Astrocyte of the spinal cord (primary cell): ENCODE results near the gene DEFB131B.

Experiments used
- DNase-seq: peaks from one replicate; pipeline ENCODE4 v3.0.0; 2011; ENCODE audit warnings: low read depth, low spot score
- H3K4me3 ChIP-seq: 2 replicates; pipeline ENCODE4 v1.5.1; 2011; ENCODE audit warnings: low read depth, mild to moderate bottlenecking, low read length, moderate library complexity
- in situ Hi-C: cut with HindIII; loops from 2 replicates; pipeline ENCODE4 v1.10.0; 2017; ENCODE audit warnings: low sequenced_read_pairs
- TF ChIP-seq, protein P1 (sequence below): IDR thresholded peaks from 2 replicates; pipeline ENCODE4 v1.5.1; 2012; ENCODE audit warnings: low read depth, mild to moderate bottlenecking, low read length, inconsistent platforms

The DEFB131B gene

DNA sequence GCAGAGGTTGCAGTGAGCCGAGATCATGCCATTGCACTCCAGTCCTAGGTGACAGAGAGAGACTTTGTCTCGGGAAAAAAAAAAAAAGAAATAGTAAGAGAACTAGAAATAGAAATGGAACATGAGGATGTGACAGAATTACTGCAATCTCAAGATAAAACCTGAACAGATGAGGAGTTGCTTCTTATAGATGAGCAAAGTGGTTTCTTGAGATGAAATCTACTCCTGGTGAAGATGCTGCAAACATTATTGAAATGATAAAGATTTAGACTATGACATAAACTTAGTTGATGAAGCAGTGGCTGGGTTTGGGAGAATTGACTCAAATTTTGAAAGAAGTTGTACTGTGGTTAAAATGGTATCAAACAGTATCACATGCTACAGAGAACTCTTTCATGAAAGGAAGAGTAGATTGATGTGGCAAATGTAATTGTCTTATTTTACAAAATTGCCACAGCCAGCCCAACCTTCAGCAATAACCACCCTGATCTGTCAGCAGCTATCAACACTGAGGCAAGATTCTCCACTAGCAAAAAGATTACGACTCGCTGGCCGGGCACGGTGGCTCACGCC lies 36.5 kb downstream of the DEFB131B start:
- TF ChIP-seq, protein P1, sequence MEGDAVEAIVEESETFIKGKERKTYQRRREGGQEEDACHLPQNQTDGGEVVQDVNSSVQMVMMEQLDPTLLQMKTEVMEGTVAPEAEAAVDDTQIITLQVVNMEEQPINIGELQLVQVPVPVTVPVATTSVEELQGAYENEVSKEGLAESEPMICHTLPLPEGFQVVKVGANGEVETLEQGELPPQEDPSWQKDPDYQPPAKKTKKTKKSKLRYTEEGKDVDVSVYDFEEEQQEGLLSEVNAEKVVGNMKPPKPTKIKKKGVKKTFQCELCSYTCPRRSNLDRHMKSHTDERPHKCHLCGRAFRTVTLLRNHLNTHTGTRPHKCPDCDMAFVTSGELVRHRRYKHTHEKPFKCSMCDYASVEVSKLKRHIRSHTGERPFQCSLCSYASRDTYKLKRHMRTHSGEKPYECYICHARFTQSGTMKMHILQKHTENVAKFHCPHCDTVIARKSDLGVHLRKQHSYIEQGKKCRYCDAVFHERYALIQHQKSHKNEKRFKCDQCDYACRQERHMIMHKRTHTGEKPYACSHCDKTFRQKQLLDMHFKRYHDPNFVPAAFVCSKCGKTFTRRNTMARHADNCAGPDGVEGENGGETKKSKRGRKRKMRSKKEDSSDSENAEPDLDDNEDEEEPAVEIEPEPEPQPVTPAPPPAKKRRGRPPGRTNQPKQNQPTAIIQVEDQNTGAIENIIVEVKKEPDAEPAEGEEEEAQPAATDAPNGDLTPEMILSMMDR: no peak
- no peak overlapping the region for H3K4me3 ChIP-seq
- no peak for DNase-seq
- in situ Hi-C loops: no loop called here

DNA sequence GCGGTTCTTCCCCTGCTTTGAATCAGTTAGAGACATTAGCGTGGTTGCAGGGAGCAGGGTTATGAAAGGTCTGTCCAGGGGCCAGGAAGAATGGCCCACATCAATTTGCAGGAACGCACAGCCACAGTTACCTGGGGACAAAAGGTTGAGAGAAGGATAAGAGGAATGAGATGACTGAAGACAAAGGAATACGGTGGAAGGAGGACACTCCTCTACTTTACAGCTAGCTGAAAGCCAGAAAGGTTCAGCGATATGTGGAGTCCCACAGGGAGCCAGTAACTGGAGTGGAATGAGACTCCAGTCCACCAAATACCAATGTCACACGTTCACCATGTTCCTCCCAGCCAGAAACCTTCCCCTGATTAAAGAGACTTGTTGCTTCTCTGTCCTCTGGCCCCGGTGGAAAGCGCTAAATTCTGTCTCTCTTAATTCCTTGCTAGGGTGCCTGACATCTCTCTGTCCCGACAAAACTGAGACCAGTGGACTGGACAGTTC lies 39.4 kb downstream of the DEFB131B start:
- in situ Hi-C loops: no loop called here
- TF ChIP-seq, protein P1: no peak
- H3K4me3 ChIP-seq: no peak overlapping the region
- DNase-seq: no peak

DNA sequence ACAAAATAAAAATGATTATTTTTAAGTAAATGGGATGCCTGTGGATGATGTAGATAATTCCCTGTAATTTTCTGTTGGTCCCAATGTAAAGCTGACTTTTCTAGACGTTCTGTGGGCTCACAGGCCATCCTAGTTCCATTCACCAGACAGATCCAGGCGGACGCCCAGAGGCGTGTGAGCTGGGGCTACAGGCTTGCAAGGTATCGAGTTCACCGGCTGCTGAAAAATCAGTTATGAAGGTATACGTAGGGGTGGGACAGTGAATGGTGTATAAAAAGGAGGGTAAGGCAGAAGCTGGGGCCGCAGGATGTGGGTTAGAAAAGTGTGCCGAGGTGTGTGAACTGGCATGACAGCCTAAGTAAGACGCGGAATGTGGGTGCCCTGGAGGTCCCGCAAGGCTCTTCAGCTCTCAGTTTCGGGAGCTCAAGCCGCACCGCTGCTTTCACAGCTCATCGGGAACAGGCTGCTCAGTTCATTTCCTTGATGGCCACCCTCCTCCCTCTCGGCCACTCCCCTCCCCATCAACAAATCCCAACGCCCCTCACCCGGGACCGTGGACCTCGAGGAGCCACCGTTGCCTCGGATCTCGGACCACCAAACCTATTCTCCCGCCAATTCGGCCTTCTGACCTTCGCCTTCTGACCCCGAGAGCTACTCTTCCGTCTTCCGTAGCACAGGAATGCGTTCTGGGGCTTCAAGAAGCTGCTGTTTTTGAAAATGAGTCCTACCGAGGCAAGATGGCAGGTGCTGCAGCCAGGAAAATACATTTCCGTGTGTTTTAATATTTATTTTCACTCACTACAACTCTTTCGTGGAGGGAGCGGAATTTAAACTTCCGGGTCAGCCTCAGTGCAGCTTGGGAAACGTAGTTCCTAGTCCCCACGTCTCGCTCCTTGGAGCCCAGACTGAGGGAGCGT lies 49.8 kb downstream of the DEFB131B start, which contains the start of gene XNDC1N:
Gene XNDC1N (minus strand): TSS at position 775 of the 917 bp plus-strand sequence. CDS start 5,241 bp downstream, outside the sequence.
- H3K4me3 ChIP-seq: peak within 1 kb of the TSS; percentile 86
- DNase-seq: no peak
- TF ChIP-seq, protein P1: no peak
- in situ Hi-C loops: no loop called here

DNA sequence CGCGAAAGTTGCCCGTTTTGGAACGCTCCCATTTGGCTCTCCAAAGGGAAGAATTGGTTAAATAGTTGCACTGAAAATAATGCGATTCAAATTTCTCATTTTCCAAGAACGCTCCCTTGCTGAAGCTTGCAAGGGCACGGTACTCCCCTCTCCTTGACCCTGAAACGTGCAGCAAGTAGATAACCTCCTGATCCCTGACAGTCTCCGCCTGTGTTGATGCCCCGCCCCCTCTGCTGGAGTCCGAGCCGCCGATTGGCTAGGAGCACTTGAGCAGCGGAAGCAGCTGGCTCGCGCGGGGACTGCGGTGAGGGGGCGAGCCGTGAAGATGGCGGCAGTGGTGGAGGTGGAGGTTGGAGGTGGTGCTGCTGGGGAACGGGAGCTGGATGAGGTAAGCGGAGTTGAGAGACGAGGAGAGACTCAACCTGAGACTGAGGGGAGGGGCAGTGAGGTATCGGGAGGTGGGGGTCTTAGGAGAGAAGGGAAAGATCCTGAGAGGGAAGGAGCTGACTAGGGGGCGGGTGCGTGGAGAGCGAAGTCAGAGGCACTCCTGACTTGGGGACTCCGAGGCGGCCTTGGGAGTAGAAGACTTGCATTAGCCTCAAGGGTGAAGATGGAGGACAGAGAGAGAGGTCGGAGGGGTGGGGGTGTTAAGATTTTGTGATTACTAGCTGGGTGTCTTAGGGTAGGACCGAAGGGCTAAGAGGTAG lies 50.6 kb downstream of the DEFB131B start, which contains the start of gene RNF121:
Gene RNF121 (plus strand): TSS at position 310 of the 707 bp plus-strand sequence. CDS start 16 bp downstream, at position 326.
- H3K4me3 ChIP-seq: peak within 1 kb of the TSS; percentile 86
- in situ Hi-C loops: no loop called here
- TF ChIP-seq, protein P1: no peak
- peak; percentile 97 for DNase-seq

DNA sequence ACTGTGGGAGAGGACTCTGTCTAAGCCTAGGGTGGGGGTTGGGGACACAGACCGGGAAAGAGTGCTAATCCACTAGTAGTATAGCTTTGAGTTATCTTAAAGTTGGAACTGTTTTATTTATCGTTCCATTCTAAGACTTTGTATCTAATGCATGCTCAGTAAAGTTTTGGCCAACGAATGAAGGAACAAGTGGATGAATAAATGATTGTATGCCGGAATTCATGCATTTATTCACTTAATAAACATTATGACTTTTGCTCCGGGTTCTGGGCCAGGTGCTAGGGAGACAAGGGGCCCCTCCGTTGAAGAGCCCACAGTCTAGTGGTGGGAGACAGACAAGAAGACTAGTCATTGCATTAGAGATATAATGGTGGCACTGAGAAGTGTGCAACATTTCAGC lies 51.2 kb downstream of the DEFB131B start:
- TF ChIP-seq, protein P1: no peak
- in situ Hi-C loops: no loop called here
- no peak for DNase-seq
- H3K4me3 ChIP-seq: peak overlapping the region; percentile 86
